Calu3 (cell line): ENCODE measurements around the gene RGSL1. TPM values are rescaled to one million over a fixed set of nuclear protein-coding genes. Genes with fewer than 3 reads are reported as not detected.

Experiments
- BruUV-seq: library from RNA; stranded (reverse); fragments of 400-500 nt; replicated peaks from 2 replicates; lab custom pipeline; 2021; lab: Mats Ljungman, UMichigan
- CTCF ChIA-PET: fragments of 300-600 bp; sonication (Branson Sonifier 250); formaldehyde crosslinking; loops from one replicate; lab custom pipeline; 2022; ENCODE audit warnings: antibody characterized with exemption; lab: Charles Lee
- DNase-seq: peaks from one replicate; pipeline ENCODE4 v3.0.0; 2022
- H3K27ac Mint-ChIP-seq: one replicate; pipeline ENCODE4 v1.8.0; 2022; ENCODE audit warnings: mixed read lengths; ENCODE audit not compliant: unreplicated experiment
- H3K27me3 Mint-ChIP-seq: one replicate; pipeline ENCODE4 v1.8.0; 2022; ENCODE audit warnings: mixed read lengths; ENCODE audit not compliant: unreplicated experiment
- H3K36me3 Mint-ChIP-seq: one replicate; pipeline ENCODE4 v1.8.0; 2022; ENCODE audit warnings: mild to moderate bottlenecking, moderate library complexity, mixed read lengths; ENCODE audit not compliant: insufficient read depth, unreplicated experiment
- H3K4me1 Mint-ChIP-seq: one replicate; pipeline ENCODE4 v1.8.0; 2022; ENCODE audit warnings: mild to moderate bottlenecking, low read depth, mixed read lengths; ENCODE audit not compliant: unreplicated experiment
- H3K4me3 Mint-ChIP-seq: one replicate; pipeline ENCODE4 v1.8.0; 2022; ENCODE audit warnings: mild to moderate bottlenecking, low read depth, moderate library complexity, mixed read lengths; ENCODE audit not compliant: unreplicated experiment
- H3K9me3 Mint-ChIP-seq: one replicate; pipeline ENCODE4 v1.8.0; 2022; ENCODE audit warnings: low read depth, mixed read lengths; ENCODE audit not compliant: unreplicated experiment
- CTCF ChIP-seq: fragments of 200-600 bp; IDR thresholded peaks from one replicate; pipeline ENCODE4 v1.8.0; 2022; ENCODE audit warnings: antibody characterized with exemption; ENCODE audit not compliant: unreplicated experiment
- intact Hi-C: fragments of 100-400 bp; cut with micrococcal nuclease; formaldehyde crosslinking; loops from one replicate; pipeline ENCODE4 v1.10.0; 2022; ENCODE audit not compliant: unreplicated experiment
- total RNA-seq: library from RNA; stranded (reverse); gene quantifications from 2 replicates; pipeline ENCODE4 v1.2.3, GENCODE V29; 2022

The RGSL1 gene
- total RNA-seq, 1 experiment from 2014 or later = not detected

DNA sequence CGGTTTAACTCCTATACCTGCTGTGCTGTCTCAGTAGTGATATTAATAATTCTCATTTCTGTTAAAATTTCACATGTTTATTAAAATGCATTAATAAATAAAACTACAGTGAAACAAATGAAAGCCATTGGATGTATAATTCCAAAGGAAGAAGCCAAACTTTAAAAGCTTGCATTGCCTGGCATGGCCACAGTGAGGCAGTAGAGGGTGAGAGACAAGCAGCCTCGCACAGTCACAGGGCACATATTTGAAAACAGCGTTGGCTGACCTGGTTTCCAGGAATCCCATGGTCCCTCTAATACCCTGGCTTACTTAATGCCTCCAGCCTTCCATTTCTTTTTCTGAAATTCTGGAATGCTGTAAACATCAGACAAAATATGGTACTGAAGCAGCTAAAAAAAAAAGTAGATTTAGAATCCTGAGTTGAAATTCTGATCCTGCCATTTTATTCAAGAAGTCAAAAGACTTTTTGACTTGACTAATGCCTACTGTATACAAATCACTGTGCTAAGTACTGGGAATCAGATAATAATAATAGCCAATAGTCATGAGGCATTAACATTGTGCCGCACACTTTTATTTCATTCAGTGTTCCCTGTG lies 145.8 kb downstream of the RGSL1 start:
- CTCF ChIA-PET = interaction anchor here (0.7 to 14.5 kb wide), 9 partner anchors 9 to 511 kb away, joined by 3 to 226 read pairs (median 4); no protein-coding TSS in a partner anchor
- BruUV-seq = no TSS peak
- Mint-ChIP-seq H3K4me3 (no peak overlapping the region), H3K27me3 (peaks cover 49% of the 10 kb centered on the region), H3K4me1 (no peaks in the 10 kb centered on the region), H3K36me3 (no peaks in the 10 kb centered on the region), H3K27ac (no peak overlapping the region), H3K9me3 (no peaks in the 10 kb centered on the region)
- DNase-seq = peak; percentile 78
- TF ChIP-seq CTCF = peak; percentile 85
- intact Hi-C loops = loop anchor here (2.0 kb wide), 1 partner anchor 511 kb away; no protein-coding TSS in a partner anchor

- no peaks in the 10 kb centered on the region for H3K36me3 Mint-ChIP-seq
- BruUV-seq = no TSS peak
- H3K27ac Mint-ChIP-seq = no peak overlapping the region
Observed at GRCh38 chr1:182596934-182597333, 147.0 kb downstream of the RGSL1 start.

GRCh38 chr1:182598296-182598695 lies 148.3 kb downstream of the RGSL1 start:
- CTCF ChIA-PET = interaction anchor here (0.6 to 14.5 kb wide), 2 partner anchors 16 to 186 kb away, joined by 3 to 226 read pairs; no protein-coding TSS in a partner anchor
- no peak for DNase-seq
- intact Hi-C loops = no loop called here
- no peaks in the 10 kb centered on the region for H3K9me3 Mint-ChIP-seq
- no peak overlapping the region for H3K27ac Mint-ChIP-seq
- no peak for TF ChIP-seq CTCF
- H3K27me3 Mint-ChIP-seq = peaks cover 29% of the 10 kb centered on the region
- peaks cover 3% of the 10 kb centered on the region for H3K36me3 Mint-ChIP-seq
- H3K4me3 Mint-ChIP-seq = no peak overlapping the region
- H3K4me1 Mint-ChIP-seq = no peaks in the 10 kb centered on the region
- no TSS peak for BruUV-seq

More at GRCh38 chr1:182596934-182597333, 147.0 kb downstream of the RGSL1 start:
- Mint-ChIP-seq H3K4me1 (no peaks in the 10 kb centered on the region), H3K9me3 (no peaks in the 10 kb centered on the region), H3K27me3 (peaks cover 42% of the 10 kb centered on the region), H3K4me3 (no peak overlapping the region)
- CTCF ChIA-PET = interaction anchor here (14.5 kb wide), 1 partner anchor 187 kb away, joined by 226 read pairs; no protein-coding TSS in a partner anchor
- DNase-seq = no peak
- intact Hi-C loops = no loop called here
- no peak for TF ChIP-seq CTCF

GRCh38 chr1:182599339-182599738 lies 149.4 kb downstream of the RGSL1 start:
- intact Hi-C loops = no loop called here
- BruUV-seq = no TSS peak
- no peak overlapping the region for H3K27ac Mint-ChIP-seq
- DNase-seq = peak; percentile 31
- TF ChIP-seq CTCF = peak; percentile 49
- H3K36me3 Mint-ChIP-seq = peaks cover 13% of the 10 kb centered on the region
- H3K4me1 Mint-ChIP-seq = no peaks in the 10 kb centered on the region
- CTCF ChIA-PET = interaction anchor here (14.5 kb wide), 1 partner anchor 185 kb away, joined by 226 read pairs; no protein-coding TSS in a partner anchor
- H3K27me3 Mint-ChIP-seq = peaks cover 21% of the 10 kb centered on the region
- H3K4me3 Mint-ChIP-seq = no peak overlapping the region
- H3K9me3 Mint-ChIP-seq = no peaks in the 10 kb centered on the region
